HEK293 (cell line): ENCODE measurements around the gene SIDT2.
A peak's percentile ranks its signal among the peaks of the same experiment; 100 is the strongest.

Experiments used
- BCL11B ChIP-seq: fragments of 450-650 bp; formaldehyde crosslinking; IDR thresholded peaks from 2 replicates; pipeline ENCODE4 v1.5.1; 2016; ENCODE audit warnings: low read depth, missing biosample characterization, missing genetic modification characterization
- FEZF1 ChIP-seq: fragments of 450-650 bp; formaldehyde crosslinking; IDR thresholded peaks from 2 replicates; pipeline ENCODE4 v1.5.1; 2016; ENCODE audit warnings: missing biosample characterization, missing genetic modification characterization
- GLIS1 ChIP-seq: fragments of 450-650 bp; formaldehyde crosslinking; IDR thresholded peaks from 2 replicates; pipeline ENCODE4 v1.5.1; 2016; ENCODE audit warnings: missing biosample characterization, missing genetic modification characterization
- HOXA7 ChIP-seq: sonication (generic); formaldehyde crosslinking; IDR thresholded peaks from 2 replicates; pipeline ENCODE4 v1.8.1; 2022; ENCODE audit warnings: missing genetic modification reagents, borderline replicate concordance
- KLF16 ChIP-seq: fragments of 450-650 bp; formaldehyde crosslinking; IDR thresholded peaks from 2 replicates; pipeline ENCODE4 v1.5.1; 2017; ENCODE audit warnings: missing biosample characterization, missing genetic modification characterization
- KLF8 ChIP-seq: fragments of 450-650 bp; formaldehyde crosslinking; IDR thresholded peaks from 2 replicates; pipeline ENCODE4 v1.5.1; 2016; ENCODE audit warnings: missing biosample characterization, missing genetic modification characterization
- PRDM2 ChIP-seq: fragments of 450-650 bp; formaldehyde crosslinking; IDR thresholded peaks from 2 replicates; pipeline ENCODE4 v1.5.1; 2016; ENCODE audit warnings: missing biosample characterization, missing genetic modification characterization, borderline replicate concordance
- SALL2 ChIP-seq: fragments of 450-650 bp; formaldehyde crosslinking; IDR thresholded peaks from 2 replicates; pipeline ENCODE4 v1.5.0; 2017; ENCODE audit warnings: missing biosample characterization, mild to moderate bottlenecking, missing genetic modification characterization, borderline replicate concordance
- SCRT2 ChIP-seq: fragments of 450-650 bp; formaldehyde crosslinking; IDR thresholded peaks from 2 replicates; pipeline ENCODE4 v1.5.1; 2016; ENCODE audit warnings: missing biosample characterization, missing genetic modification characterization
- SP7 ChIP-seq: fragments of 450-650 bp; formaldehyde crosslinking; IDR thresholded peaks from 2 replicates; pipeline ENCODE4 v1.5.1; 2016; ENCODE audit warnings: missing biosample characterization, missing genetic modification characterization
- ZNF16 ChIP-seq: fragments of 450-650 bp; formaldehyde crosslinking; IDR thresholded peaks from 2 replicates; pipeline ENCODE4 v1.5.1; 2016; ENCODE audit warnings: low read depth, missing biosample characterization, missing genetic modification characterization
- ZNF2 ChIP-seq: fragments of 450-650 bp; formaldehyde crosslinking; IDR thresholded peaks from 2 replicates; pipeline ENCODE4 v1.5.1; 2016; ENCODE audit warnings: missing biosample characterization, missing genetic modification characterization
- ZNF202 ChIP-seq: fragments of 450-650 bp; formaldehyde crosslinking; IDR thresholded peaks from 2 replicates; pipeline ENCODE4 v1.5.1; 2016; ENCODE audit warnings: missing biosample characterization, missing genetic modification characterization, borderline replicate concordance
- ZNF24 ChIP-seq: fragments of 450-650 bp; formaldehyde crosslinking; IDR thresholded peaks from 2 replicates; pipeline ENCODE4 v1.5.1; 2016; ENCODE audit warnings: missing biosample characterization, missing genetic modification characterization
- ZNF274 ChIP-seq, 2 experiments: fragments of 200-500 bp in 1 of 2; fragments of 450-650 bp in 1 of 2; sonication (Bioruptor generic) in 1 of 2; formaldehyde crosslinking in 1 of 2; IDR thresholded peaks; 2 replicates each; pipeline versions ENCODE4 v1.5.1 to v1.6.1; 2014 to 2016; ENCODE audit warnings: borderline replicate concordance in 1 of 2, inconsistent platforms in 1 of 2, low read length in 1 of 2, missing biosample characterization in 1 of 2, missing genetic modification characterization in 1 of 2
- ZNF292 ChIP-seq: fragments of 450-650 bp; formaldehyde crosslinking; IDR thresholded peaks from 2 replicates; pipeline ENCODE4 v1.5.1; 2016; ENCODE audit warnings: low read depth, missing biosample characterization, missing genetic modification characterization, borderline replicate concordance
- ZNF335 ChIP-seq: fragments of 450-650 bp; formaldehyde crosslinking; conservative IDR thresholded peaks from 2 replicates; pipeline ENCODE4 v1.5.1; 2016; ENCODE audit warnings: missing biosample characterization, missing genetic modification characterization
- ZNF366 ChIP-seq: fragments of 450-650 bp; formaldehyde crosslinking; conservative IDR thresholded peaks from 2 replicates; pipeline ENCODE4 v1.5.1; 2016; ENCODE audit warnings: missing biosample characterization, missing genetic modification characterization
- ZNF394 ChIP-seq: fragments of 450-650 bp; formaldehyde crosslinking; IDR thresholded peaks from 2 replicates; pipeline ENCODE4 v1.5.1; 2016; ENCODE audit warnings: missing biosample characterization, missing genetic modification characterization, mild to moderate bottlenecking, moderate library complexity, borderline replicate concordance
- ZNF423 ChIP-seq: fragments of 450-650 bp; formaldehyde crosslinking; IDR thresholded peaks from 2 replicates; pipeline ENCODE4 v1.5.1; 2016; ENCODE audit warnings: missing biosample characterization, missing genetic modification characterization
- ZNF510 ChIP-seq: fragments of 450-650 bp; formaldehyde crosslinking; IDR thresholded peaks from 2 replicates; pipeline ENCODE4 v1.5.1; 2018; ENCODE audit warnings: mild to moderate bottlenecking, missing genetic modification characterization, missing biosample characterization; ENCODE audit not compliant: insufficient replicate concordance
- ZNF513 ChIP-seq: fragments of 450-650 bp; IDR thresholded peaks from 2 replicates; pipeline ENCODE4 v1.5.1; 2018; ENCODE audit warnings: missing biosample characterization, missing genetic modification characterization
- ZNF514 ChIP-seq: fragments of 450-650 bp; formaldehyde crosslinking; IDR thresholded peaks from 2 replicates; pipeline ENCODE4 v1.5.1; 2016; ENCODE audit warnings: missing biosample characterization, missing genetic modification characterization
- ZNF580 ChIP-seq: fragments of 450-650 bp; formaldehyde crosslinking; IDR thresholded peaks from 2 replicates; pipeline ENCODE4 v1.5.1; 2016; ENCODE audit warnings: missing biosample characterization, missing genetic modification characterization
- ZNF596 ChIP-seq: fragments of 450-650 bp; IDR thresholded peaks from 2 replicates; pipeline ENCODE4 v1.5.0; 2018; ENCODE audit warnings: missing biosample characterization, mild to moderate bottlenecking, missing genetic modification characterization, moderate library complexity
- ZNF600 ChIP-seq: fragments of 450-650 bp; formaldehyde crosslinking; IDR thresholded peaks from 2 replicates; pipeline ENCODE4 v1.5.1; 2016; ENCODE audit warnings: missing biosample characterization, missing genetic modification characterization
- ZNF610 ChIP-seq: fragments of 450-650 bp; formaldehyde crosslinking; IDR thresholded peaks from 2 replicates; pipeline ENCODE4 v1.5.1; 2016; ENCODE audit warnings: missing biosample characterization, missing genetic modification characterization, borderline replicate concordance
- ZNF658 ChIP-seq: fragments of 450-650 bp; formaldehyde crosslinking; IDR thresholded peaks from 2 replicates; pipeline ENCODE4; 2016; ENCODE audit warnings: missing biosample characterization, missing genetic modification characterization
- ZNF791 ChIP-seq: fragments of 450-650 bp; formaldehyde crosslinking; IDR thresholded peaks from 2 replicates; pipeline ENCODE4 v1.5.1; 2016; ENCODE audit warnings: missing biosample characterization, missing genetic modification characterization
- ZSCAN18 ChIP-seq: fragments of 450-650 bp; formaldehyde crosslinking; IDR thresholded peaks from 2 replicates; pipeline ENCODE4 v1.5.1; 2016; ENCODE audit warnings: missing biosample characterization, missing genetic modification characterization

SIDT2 gene

GRCh38 chr11:117232092-117232878 lies 53.7 kb downstream of the SIDT2 start, which contains the start of gene RNF214 (continued):
- TF ChIP-seq KLF8 (tag by site-specific recombination): no peak
- TF ChIP-seq ZNF292 (tag by site-specific recombination): no peak
- TF ChIP-seq SCRT2 (tag by site-specific recombination): peak; percentile 51; the same call in 1 of the 2 replicates
- no peak for TF ChIP-seq ZNF791
- no peak for TF ChIP-seq ZNF600 (tag by site-specific recombination)
- no peak for TF ChIP-seq ZNF423 (tag by site-specific recombination)
- TF ChIP-seq ZNF394 (tag by site-specific recombination): no peak
- no peak for TF ChIP-seq ZNF658 (tag by site-specific recombination)
- no peak for TF ChIP-seq PRDM2 (tag by site-specific recombination)
- TF ChIP-seq ZSCAN18 (tag by site-specific recombination): no peak
- TF ChIP-seq ZNF610 (tag by site-specific recombination): no peak
- TF ChIP-seq SP7: no peak
- no peak for TF ChIP-seq ZNF514 (tag by site-specific recombination)
- TF ChIP-seq SALL2: no peak
- TF ChIP-seq ZNF274 (IDR thresholded peaks at IDR 0.05; ENCODE audit: low read length): no peak
- TF ChIP-seq ZNF274 (tag by site-specific recombination; IDR thresholded peaks at IDR 0.05; ENCODE audit: borderline replicate concordance): no peak
- TF ChIP-seq ZNF510: no peak
- TF ChIP-seq ZNF596 (tag by site-specific recombination): no peak
- TF ChIP-seq ZNF16 (tag by site-specific recombination): no peak
- no peak for TF ChIP-seq ZNF513 (tag by site-specific recombination)
- TF ChIP-seq ZNF335 (tag by site-specific recombination): peak; percentile 54
- TF ChIP-seq ZNF202 (tag by site-specific recombination): no peak
- TF ChIP-seq GLIS1 (tag by site-specific recombination): 0 out of 2 replicates have a peak, but pooled peaks have one; percentile 10
- TF ChIP-seq FEZF1 (tag by site-specific recombination): no peak
- TF ChIP-seq ZNF24 (tag by site-specific recombination): no peak
- TF ChIP-seq HOXA7 (CRISPR knock-in tag): no peak
- TF ChIP-seq ZNF366 (tag by site-specific recombination): no peak
- TF ChIP-seq ZNF2 (tag by site-specific recombination): no peak
- TF ChIP-seq ZNF580 (tag by site-specific recombination): no peak
- TF ChIP-seq BCL11B: no peak
- no peak for TF ChIP-seq KLF16 (tag by site-specific recombination)
